Stimulated activated CD4-positive, alpha-beta T cell treated with anti-CD3 and anti-CD28 coated beads, Interleukin-12 subunit alpha, Interleukin-12 subunit beta, amount 100 ng/mL, for 48 hours (primary cell): ENCODE data around the gene MEIS2.
"Not testable (repeated sequence)": the region's sequence is repeated elsewhere in the genome, so short reads cannot be mapped to it uniquely, and the experiment has no call there.

ENCODE experiments used
- DNase-seq, 3 donors: peaks; one replicate each; pipeline ENCODE4 v3.0.0-alpha.2; 2020; ENCODE audit warnings: low read depth in 2 of 3, low spot score in 1 of 3

The MEIS2 gene

GRCh38 chr15:37010595-37010994 lies 89.8 kb downstream of the MEIS2 start:
- no peak for DNase-seq

GRCh38 chr15:37009288-37009687 lies 91.1 kb downstream of the MEIS2 start:
- no peak for DNase-seq

GRCh38 chr15:37008205-37008604 lies 92.1 kb downstream of the MEIS2 start:
- no peak for DNase-seq

GRCh38 chr15:37007301-37007700 lies 93.0 kb downstream of the MEIS2 start:
- DNase-seq = no peak

GRCh38 chr15:37004981-37005735 lies 95.2 kb downstream of the MEIS2 start:
- DNase-seq = no peak

GRCh38 chr15:37004373-37004869 lies 95.9 kb downstream of the MEIS2 start:
- DNase-seq = no peak

- DNase-seq = no peak
These were observed 98.2 kb downstream of the MEIS2 start for GRCh38 chr15:37002041-37002672.

- DNase-seq = no peak
These were observed 98.9 kb downstream of the MEIS2 start for GRCh38 chr15:37001417-37001816.

GRCh38 chr15:36999778-37000177 lies 100.6 kb downstream of the MEIS2 start:
- DNase-seq = no peak

GRCh38 chr15:36996538-36997181 lies 103.7 kb downstream of the MEIS2 start:
- DNase-seq = no peak

- no peak for DNase-seq
These were observed 104.2 kb downstream of the MEIS2 start for GRCh38 chr15:36996121-36996520.

GRCh38 chr15:36994790-36995189 lies 105.6 kb downstream of the MEIS2 start:
- no peak for DNase-seq

GRCh38 chr15:36992454-36992853 lies 107.9 kb downstream of the MEIS2 start:
- DNase-seq = no peak

- DNase-seq = no peak
These were observed 111.4 kb downstream of the MEIS2 start for GRCh38 chr15:36988947-36989346.

- no peak for DNase-seq
These were observed 117.9 kb downstream of the MEIS2 start for GRCh38 chr15:36982430-36982829.

GRCh38 chr15:36980281-36980680 lies 120.1 kb downstream of the MEIS2 start:
- not testable (repeated sequence) for DNase-seq

- no peak for DNase-seq
These were observed 121.7 kb downstream of the MEIS2 start for GRCh38 chr15:36978625-36979024.

- no peak for DNase-seq
These were observed 122.2 kb downstream of the MEIS2 start for GRCh38 chr15:36978126-36978525.

- DNase-seq = no peak
These were observed 122.7 kb downstream of the MEIS2 start for GRCh38 chr15:36977659-36978058.

- DNase-seq = no peak
These were observed 127.6 kb downstream of the MEIS2 start for GRCh38 chr15:36972704-36973103.

GRCh38 chr15:36970522-36970921 lies 129.8 kb downstream of the MEIS2 start:
- no peak for DNase-seq

- no peak for DNase-seq
These were observed 132.4 kb downstream of the MEIS2 start for GRCh38 chr15:36967929-36968328.
